CD4-positive, alpha-beta T cell treated with Interleukin-21 for 1 hour (primary cell): ENCODE data around the gene APOL4.
A peak's percentile ranks its signal among the peaks of the same experiment; 100 is the strongest.
"Not testable (repeated sequence)": the region's sequence is repeated elsewhere in the genome, so short reads cannot be mapped to it uniquely, and the experiment has no call there.

Experiments
- DNase-seq: peaks from one replicate; pipeline ENCODE4 v3.0.0-alpha.2; 2020

The APOL4 gene

DNA sequence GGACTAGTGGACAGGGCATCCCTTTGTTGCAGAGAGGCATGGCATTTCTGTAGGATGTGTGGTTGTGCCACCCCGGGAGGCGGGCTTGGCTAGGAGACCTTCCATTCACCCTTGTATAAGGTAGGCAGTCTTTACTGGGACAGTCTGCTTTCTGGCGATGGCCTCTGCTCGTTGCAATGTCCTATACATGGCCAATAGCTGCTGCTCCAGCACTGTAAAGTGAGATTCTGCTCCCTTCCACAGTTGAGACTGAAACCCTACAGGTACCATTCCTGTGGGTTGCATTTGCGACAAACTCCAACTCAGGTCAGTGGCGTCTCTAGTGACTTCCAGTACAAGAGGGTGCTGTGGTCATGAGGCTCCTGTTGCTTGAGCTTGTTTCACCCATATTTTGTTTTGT is 20.7 kb downstream of the APOL4 start:
- DNase-seq: no peak

DNA sequence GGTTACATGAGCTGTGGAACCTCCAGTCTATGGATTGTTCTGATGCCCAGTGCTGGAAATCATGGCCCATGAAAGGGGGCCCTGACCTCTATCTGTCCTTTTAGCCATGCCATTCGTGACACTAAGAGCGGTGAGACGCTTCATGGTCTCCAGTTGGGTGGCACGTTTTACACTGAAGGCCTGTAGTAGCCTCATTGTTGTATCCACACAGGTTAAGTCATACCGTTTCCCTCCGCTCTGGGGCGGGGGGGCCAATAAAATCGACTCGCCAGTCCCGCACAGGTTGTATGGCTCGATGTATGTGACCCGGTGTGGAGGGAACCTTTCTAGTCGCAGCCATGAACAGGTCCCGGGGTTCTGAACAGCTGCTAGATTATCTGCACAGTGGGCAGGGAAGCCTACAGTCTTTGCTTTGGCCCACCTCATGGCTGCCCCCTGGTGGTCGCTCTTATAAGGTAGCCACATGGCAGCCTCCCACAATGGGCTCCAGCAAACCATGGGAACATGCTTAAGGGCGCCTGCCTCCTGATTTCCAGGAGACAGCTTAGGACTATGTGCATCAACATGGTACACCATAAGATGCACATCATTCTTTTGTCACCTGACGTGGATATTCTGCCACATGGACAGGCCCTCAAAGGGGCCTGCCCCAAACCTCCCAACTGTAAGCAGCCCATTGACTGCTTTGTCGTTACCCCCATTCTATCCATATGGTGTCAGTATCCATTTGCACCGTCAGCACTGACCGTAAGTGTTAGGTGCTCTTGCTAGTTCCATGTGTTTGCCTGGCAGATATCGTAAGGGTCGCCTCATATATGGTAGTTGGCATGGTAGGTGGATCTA is 21.4 kb downstream of the APOL4 start:
- DNase-seq: peak; percentile 84

DNA sequence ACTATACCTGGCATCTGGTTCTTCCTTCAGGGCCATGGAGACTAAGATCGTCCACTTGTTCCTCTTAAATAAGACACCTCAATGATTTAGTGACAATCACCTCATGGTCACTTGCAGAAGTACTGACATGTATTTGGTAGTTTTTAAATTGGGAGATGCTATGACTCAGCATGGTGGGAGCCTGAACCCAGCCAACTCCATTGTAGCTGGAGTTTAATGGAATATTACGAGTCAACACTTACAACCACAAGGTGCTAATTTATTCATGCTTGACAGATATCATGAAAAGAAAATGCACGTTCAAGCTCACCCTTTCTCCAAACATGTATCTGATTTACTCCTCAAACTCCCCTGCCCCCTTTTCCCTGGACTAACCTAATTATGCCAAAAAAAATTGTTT is 24.4 kb downstream of the APOL4 start:
- DNase-seq: no peak

DNA sequence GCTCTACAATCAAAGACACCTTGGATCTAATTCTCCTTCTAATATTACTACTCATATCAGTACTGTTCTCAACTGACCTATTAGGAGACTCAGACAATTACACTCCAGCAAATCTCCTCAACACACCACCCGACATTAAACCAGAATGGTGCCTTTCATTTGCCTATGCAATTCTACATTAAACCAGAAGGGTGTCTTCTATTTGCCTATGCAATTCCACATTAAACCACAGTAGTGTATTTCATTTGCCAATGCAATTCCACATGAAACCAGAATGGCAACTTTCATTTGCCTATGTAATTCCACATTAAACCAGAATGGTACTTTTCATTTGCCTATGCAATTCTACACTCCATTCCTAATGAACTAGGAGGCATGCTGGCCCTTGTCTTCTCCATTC is 25.7 kb downstream of the APOL4 start:
- DNase-seq: no peak

DNA sequence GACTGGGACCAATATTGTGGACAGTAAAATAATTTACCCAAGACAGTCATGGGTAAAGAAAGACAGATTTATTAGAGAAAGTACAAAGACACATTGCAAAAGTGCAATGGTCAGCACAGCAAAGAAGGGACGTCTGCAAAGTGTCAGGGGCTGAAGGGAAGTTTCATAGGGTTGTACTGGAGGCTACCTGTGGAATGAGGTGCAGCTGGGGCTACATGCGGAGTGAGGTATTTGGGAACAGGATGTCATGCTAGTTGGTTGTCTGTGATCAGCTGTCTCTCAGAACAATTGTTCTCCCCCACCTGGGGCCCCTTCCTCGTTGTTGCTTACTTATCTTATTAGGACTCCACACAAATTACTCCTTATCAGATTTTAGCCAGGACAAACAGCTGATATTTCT is 29.7 kb downstream of the APOL4 start:
- no peak for DNase-seq

DNA sequence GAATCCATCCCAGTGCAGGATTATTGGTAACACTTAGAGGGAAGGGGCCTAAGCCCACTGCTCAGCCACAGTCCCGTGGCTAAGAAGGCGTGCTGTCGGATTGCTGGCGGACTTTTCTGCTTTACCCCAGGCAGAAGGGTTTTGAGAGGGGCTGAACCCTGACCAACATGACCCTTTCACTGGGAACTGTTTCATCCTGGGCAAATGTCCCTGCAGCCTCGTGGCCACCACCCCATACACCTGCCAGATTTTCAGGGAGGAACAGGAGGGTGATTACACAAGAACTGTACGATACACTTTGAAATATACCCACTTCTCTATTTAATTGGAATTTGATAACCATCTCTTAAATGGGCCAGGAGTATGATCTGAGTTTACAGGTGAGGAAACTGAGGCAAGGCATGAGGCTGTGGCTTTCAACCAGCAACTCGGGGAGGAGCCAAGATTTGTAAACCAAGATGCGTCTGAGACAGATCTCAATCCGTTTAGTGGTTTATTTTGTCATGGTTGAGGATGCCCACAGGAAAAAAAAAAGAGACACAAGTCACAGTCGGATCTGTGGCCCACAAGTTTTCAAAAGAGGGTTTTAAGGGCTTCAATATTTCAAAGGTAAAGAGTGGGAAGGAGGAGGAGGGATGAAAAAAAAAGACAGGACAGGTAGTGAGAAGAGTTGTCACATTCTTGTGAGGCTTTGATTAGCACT is 34.9 kb downstream of the APOL4 start:
- no peak for DNase-seq

DNA sequence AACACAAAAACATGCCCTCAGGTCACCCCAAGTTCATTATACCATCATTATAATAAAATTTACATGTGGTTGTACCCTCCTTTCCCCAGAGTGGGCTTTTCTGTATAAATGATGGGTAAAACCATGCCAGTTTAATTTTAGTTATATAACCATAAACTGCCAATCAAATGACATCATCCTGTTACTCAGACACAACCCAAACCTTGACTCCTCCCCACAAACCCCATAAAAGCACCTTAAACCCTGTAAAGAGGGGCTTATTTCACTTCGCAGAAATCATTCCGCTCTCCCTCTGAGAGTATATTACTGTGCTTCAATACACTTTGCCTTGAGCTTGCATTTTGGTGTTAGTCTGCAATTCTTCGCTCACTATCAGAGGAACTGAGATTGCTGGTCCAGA is 35.5 kb downstream of the APOL4 start:
- DNase-seq: peak; percentile 37

DNA sequence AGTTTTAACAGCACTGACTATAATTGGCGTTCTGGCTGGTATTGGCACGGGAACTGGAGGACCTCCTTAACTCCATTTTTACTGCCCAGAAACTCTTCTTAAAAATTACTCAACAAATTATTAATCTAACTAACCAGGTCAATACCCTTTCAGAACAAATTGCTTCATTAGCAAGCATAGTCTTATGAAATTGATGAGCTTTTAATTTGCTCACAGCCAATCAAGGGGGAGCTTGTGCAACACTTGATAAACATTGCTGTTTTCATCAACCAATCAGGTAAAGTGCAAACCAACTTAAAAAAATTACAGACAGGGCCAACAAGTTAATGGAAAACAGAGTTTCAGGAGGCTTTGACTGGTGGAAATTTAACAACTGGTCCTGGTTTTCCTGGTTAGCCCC is 36.5 kb downstream of the APOL4 start:
- no peak for DNase-seq

DNA sequence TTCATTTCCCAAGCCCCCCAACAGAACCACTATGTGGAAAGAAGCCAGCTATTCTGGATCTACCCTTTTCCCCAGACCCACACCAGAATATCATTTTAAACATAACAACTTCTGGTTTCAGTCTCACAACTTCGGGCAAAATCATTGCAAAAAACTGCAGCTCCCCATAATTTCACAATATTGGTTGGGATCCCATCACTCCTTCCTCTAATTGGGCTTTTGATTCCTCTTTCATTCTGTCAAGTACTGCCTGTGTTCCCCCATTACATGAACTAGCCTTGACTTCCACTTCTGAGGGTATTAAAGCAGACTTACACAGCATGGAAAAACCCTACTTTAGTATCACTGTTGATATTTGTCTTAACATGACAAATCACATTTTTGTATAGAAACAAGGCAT is 37.0 kb downstream of the APOL4 start:
- DNase-seq: peak; percentile 31

DNA sequence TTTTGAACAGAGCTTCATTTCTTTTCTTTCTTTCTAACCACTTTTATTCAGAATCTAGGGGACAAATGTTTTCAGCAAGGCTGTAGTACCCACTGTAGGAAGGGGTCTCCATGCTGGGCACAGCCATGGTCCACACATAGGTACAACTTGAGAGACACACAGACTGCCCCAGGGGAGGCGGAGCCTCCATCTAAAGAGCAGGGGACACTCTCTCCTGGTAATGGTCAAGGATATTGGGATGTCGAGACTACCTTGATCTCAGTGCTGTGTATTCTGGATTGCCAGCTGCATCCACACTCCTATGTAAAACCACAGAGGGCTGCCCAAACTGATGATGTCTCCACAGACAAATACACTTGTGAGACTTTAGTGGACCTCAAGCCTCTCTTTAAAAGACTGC is 38.1 kb downstream of the APOL4 start:
- DNase-seq: no peak

DNA sequence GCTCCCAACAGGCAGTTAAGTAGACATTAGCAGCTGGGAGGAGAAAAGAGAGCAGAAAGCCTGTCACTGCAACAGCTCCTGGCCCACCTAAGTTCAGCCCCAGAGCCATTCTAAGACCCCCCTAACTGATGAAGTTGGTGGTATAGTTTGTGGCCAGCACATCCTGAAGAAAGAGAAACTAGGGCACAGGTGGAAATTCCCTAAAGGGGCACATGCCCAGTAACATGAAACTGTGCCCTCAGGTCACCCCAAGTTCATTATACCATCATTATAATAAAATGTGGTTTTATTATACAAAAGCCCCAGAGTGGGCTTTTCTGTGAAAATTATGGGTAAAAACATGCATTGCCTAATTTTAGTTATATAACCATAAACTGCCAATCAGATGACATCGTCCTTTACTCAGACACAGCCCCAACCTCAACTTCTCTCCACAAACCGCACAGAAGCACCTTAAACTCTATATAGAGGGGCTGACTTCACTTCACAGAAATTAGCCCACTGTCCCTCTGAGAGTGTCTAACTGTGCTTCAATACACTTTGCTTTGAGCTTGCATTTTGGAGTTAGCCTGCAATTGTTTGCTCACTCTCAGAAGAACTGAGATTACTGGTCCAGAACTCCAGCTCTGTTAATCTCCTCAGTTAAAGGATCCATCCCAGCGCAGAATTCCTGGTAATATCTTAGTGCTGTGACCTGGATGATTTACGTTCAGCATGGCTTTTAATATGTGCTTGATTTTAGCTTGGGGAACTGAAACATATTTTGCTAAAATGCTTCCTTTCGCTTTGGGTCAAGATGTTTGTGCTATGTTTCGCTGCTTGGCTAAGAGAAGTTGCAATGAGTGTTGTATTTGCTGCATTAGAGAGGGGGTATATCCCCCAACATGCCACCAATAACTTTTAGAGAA is 39.2 kb downstream of the APOL4 start:
- peak; percentile 82 for DNase-seq

DNA sequence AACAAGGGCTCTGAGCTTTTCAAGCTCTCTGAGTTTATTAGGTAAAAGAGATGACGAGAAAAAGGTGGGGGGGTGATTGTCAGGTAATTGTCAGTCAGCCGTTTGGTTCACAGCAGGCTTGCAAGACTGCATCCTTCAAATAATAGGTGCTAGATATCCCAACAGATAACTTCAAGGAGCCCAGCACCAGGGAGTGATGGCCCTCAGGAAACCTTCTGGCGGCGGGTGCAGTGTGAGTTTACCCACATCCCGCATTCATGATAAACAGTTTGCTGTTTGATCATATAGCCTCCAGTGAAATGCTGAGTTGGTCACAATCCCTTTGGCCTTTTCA is 39.8 kb downstream of the APOL4 start:
- DNase-seq: not testable (repeated sequence)

DNA sequence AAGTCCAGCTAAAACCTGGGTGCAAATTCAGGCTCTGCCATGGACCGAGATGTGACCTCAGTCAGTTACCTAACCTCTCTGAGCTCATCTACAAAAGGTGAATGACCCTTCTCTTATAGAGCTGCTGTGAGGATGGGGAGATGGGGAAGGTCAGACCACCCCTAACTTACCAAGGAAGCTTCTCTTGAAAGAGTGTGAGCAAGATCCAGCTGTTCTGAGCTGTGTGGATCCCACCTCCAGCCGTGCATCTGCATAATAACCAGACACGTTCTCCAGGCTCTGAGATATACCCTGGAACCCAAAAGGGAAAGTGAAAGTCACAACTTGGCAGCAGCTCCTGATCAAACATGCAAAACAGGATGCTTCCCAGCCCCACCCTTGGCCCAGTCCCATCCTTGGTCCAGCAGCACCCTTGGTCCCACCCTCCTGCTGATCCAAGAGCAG is 41.1 kb downstream of the APOL4 start, which contains the start of gene APOL3:
APOL3 (minus strand) TSS at position 257 of the 444 bp plus-strand sequence. CDS start 11,700 bp downstream, outside the sequence.
- DNase-seq: peak; percentile 74

DNA sequence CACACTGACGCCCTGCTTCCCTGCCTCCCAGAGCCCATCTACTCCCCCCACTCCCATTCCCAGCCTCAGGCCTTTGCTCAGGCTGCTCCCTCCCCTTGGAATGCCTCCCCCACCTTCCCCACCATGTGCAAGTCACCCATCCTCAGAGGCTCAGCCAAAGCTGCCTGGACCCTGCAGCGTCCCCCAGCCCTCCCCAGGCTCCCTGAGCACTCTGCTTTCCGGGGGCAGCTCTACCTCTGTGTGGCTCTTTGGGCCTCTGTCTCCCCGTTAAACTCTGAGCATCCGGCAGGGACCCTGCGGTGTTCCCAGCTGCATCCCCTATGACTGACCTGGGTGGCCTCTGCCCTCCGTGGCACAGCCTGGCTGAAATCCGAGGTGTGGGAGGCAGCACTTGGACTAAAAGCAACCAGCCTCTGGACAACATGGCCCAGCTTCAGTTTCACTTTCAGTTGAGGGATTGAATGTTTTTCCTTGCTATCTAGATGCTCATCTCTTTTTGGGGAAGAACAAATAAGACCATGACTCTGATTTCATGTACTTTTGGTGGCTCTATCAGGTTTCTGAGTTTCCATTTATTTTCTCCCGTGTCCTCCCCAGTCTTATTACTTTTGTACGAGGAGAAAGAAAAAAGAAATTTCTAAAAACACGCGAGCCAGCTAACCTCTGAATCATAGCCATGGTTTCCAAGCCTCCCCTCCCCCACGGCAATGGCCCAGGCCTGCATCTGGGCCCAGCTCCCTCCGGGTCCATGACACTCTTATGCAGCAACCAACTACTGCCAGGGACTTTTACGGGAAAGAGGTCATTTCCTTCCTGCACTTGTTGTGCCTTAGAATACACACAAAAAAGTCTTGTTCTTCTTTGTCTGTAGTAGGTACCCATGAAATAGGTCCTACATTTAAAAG is 44.8 kb downstream of the APOL4 start:
- DNase-seq: peak; percentile 86

DNA sequence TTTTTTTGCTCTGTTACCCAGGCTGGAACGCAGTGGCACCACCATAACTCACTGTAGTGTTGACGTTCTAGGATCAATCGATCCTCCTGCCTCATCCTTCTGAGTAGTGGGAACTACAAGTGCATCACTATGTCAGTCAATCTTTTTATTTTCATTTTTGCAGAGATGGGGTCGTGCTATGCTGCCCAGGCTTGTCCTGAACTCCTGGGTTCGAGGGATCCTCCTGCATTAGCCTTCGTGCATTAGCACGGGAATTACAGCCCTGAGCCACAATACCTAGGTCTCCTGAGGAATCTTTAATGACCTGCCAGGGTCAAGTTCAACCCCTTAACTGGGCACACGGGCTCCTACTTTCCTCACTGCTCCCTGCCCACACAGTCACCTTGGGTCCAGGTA is 45.5 kb downstream of the APOL4 start:
- no peak for DNase-seq

DNA sequence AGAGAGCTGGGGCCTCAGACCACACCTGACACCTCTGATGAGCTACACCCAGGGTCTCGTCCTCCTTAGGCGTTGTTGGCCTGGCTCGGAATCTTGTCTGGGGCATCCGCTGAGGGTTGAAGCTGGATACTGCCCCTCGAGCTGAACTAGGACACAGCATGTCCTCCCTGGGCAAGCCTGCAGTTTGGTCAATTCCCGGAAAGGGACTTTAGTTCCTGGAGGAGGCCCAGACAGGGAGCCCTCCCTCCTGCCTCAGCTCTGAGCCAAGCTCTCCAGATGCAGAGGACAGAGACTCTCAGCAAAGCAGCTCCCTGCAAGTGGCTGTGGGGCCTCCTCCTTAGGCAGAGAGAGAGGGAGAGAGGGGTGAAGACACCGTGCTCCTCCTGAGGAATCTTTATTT is 45.9 kb downstream of the APOL4 start:
- DNase-seq: no peak

DNA sequence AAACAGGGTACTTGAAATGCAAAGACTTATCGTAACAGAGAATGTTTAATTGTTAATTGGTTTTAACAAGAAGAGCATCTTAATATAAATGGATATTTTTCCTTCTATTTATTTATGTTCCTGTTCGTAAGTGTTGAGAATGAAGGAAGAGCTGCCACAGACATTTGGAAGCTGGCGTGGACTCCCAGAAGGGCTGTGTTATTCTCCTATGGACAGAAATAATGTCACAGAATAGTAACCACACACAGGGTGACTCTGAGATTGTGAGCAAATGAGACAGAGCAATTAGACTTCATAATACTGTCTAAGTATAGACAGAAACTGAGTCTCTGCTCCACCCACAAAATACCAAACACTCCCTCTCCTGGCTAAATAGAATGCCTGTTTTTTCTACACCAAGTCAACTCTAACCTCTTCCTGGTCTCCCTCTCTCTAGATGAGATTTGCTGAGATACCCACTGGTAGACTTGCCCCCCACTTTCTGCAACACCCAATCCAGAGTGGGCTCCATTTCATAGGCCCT is 47.1 kb downstream of the APOL4 start:
- DNase-seq: no peak

DNA sequence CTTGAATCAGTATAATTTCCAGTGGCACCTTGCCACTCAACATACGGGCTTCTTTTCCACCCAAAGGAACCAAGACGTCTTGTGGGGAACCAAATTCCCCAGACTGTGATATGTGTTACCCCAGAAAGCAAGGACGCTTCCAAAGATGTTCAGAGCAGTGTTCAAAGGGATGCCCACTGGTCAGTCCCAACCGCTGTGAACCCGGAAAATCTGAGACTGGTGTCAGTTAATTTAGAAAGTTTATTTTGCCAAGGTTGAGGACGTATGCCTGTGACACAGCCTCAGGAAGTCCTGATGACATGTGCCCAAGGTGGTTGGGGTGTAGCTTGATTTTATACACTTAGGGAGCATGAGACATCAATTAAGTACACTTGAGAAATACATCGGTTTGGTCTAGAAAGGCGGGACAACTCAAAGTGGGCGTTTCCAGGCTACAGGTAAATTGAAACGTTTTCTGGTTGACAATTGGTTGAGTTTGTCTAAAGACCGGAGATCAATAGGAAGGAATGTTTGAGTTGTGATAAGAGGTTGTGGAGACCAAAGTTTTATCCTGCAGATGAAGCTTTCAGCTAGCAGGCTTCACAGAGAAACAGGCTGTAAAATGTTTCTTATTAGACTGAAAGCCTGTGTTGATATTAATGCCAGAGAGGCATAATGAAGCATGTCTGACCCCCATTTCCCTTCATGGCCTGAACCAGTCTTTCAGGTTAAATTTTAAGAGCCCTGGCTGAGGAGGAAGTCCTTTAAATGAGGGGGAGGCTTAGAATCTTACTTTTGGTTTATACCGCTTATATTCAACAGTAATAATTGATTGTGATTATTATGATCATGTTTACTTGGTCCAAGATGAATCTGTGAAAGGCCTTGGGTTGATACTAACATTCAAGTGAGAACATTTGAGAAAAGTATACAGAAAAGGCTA is 47.8 kb downstream of the APOL4 start:
- DNase-seq: no peak

DNA sequence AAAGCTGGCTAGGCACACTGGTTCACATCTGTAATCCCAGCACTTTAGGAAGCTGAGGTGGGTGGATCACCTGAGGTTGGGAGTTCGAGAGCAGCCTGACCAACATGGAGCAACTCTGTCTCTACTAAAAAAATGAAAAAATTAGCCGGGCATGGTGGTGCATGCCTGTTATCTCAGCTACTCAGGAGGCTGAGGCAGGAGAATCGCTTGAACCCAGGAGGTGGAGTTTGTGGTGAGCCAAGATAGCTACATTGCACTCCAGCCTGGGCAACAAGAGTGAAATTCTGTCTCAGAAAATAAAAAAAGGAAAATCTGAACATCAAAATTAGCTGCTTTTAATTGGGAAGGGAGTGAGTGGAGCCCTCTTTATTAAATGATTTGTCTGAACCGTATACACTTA is 48.8 kb downstream of the APOL4 start:
- not testable (repeated sequence) for DNase-seq

DNA sequence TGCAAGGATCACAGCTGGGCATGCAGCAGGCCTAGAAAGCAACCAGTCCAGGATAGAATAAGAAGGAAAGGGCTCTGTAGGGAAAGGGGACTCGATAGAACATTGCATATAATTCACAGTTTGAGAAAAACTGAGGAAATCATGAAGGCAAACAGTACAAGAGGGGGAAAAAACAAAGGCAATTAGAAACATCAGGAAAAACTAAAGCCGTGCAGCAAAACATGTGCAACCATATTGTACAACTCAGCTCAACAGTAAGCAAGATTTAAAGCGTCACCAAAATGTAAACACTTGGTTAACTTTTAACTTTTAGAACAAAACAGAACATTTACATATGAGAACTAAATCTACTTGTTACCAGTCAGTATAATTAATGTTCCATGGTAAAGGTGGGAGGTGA is 49.5 kb downstream of the APOL4 start:
- no peak for DNase-seq
